Measurements from ENCODE around the gene TRA2A.

DNA sequence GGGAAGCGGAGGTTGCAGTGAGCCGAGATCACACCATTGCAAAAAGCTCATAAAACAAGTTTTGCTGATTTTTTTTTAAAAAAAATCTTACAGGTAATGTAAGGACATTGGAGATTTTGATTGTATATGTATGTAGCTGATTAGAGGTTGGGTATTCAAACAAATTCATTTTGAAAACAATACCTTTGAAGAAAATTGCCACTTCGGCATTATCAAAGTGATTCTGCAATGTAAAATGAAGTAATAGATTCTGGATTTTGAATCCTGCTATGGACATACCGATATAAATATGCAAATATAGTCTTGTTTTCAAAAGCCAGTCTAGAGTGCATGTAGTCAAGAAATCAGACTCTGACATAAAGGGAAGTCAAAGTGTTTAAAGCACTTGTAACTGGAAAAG, 49.1 kb downstream of the TRA2A start:
- no peak for TF ChIP-seq POLR2AphosphoS5 (IDR thresholded peaks at IDR 0.05)
- TF ChIP-seq, protein P1, sequence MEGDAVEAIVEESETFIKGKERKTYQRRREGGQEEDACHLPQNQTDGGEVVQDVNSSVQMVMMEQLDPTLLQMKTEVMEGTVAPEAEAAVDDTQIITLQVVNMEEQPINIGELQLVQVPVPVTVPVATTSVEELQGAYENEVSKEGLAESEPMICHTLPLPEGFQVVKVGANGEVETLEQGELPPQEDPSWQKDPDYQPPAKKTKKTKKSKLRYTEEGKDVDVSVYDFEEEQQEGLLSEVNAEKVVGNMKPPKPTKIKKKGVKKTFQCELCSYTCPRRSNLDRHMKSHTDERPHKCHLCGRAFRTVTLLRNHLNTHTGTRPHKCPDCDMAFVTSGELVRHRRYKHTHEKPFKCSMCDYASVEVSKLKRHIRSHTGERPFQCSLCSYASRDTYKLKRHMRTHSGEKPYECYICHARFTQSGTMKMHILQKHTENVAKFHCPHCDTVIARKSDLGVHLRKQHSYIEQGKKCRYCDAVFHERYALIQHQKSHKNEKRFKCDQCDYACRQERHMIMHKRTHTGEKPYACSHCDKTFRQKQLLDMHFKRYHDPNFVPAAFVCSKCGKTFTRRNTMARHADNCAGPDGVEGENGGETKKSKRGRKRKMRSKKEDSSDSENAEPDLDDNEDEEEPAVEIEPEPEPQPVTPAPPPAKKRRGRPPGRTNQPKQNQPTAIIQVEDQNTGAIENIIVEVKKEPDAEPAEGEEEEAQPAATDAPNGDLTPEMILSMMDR (IDR thresholded peaks at IDR 0.05), result no peak
